PC-3 (cell line): ENCODE results near the gene PRKN. TPM values are rescaled to one million over a fixed set of nuclear protein-coding genes. Genes with fewer than 3 reads are reported as not detected.
A peak's percentile ranks its signal among the peaks of the same experiment; 100 is the strongest.

ENCODE experiments used
- ATAC-seq: fragments of 200-7000 bp; cut with Tn5 transposase; 2 replicates; pipeline ENCODE4 v1.9.1; 2020; ENCODE audit warnings: mild to moderate bottlenecking, moderate library complexity
- BruUV-seq: library from RNA; stranded (reverse); fragments of 400-500 nt; replicated peaks from 2 replicates; lab custom pipeline; 2021; lab: Mats Ljungman, UMichigan
- CTCF ChIA-PET: fragments of 300-600 bp; sonication (Branson Sonifier 250); formaldehyde crosslinking; loops from one replicate; lab custom pipeline; 2022; ENCODE audit warnings: antibody characterized with exemption; lab: Charles Lee
- POLR2A ChIA-PET: fragments of 300-600 bp; sonication (Branson Sonifier 250); formaldehyde crosslinking; loops from one replicate; lab custom pipeline; 2022; ENCODE audit warnings: antibody characterized with exemption; ENCODE audit not compliant: unreplicated experiment; lab: Charles Lee
- DNase-seq: peaks from one replicate; pipeline ENCODE4 v3.0.0-alpha.2; 2015
- H2AFZ ChIP-seq: fragments of 300-600 bp; sonication (generic); 2 replicates; pipeline ENCODE4 v1.6.0; 2016; ENCODE audit warnings: antibody characterized with exemption, low read length
- H3F3A ChIP-seq: fragments of 300-600 bp; sonication (generic); one replicate; pipeline ENCODE4 v1.6.0; 2017; ENCODE audit warnings: antibody characterized with exemption, low read length, control low read depth, mild to moderate bottlenecking; ENCODE audit not compliant: unreplicated experiment
- H3K27ac ChIP-seq: fragments of 300-600 bp; sonication (generic); 2 replicates; pipeline ENCODE4 v1.5.1; 2016; ENCODE audit warnings: mild to moderate bottlenecking, low read length
- H3K27me3 ChIP-seq: fragments of 300-600 bp; sonication (generic); 2 replicates; pipeline ENCODE4 v1.6.1; 2016; ENCODE audit warnings: low read length, mixed read lengths
- H3K36me3 ChIP-seq: fragments of 300-600 bp; sonication (generic); 2 replicates; pipeline ENCODE4 v1.6.1; 2016; ENCODE audit warnings: low read depth, mixed run types, low read length, mixed read lengths
- H3K4me1 ChIP-seq: fragments of 300-600 bp; sonication (generic); 2 replicates; pipeline ENCODE4 v1.5.1; 2016; ENCODE audit warnings: low read length; ENCODE audit not compliant: insufficient read depth
- H3K4me2 ChIP-seq: fragments of 300-600 bp; sonication (generic); 2 replicates; pipeline ENCODE4 v1.6.0; 2016; ENCODE audit warnings: low read length
- H3K4me3 ChIP-seq: fragments of 300-600 bp; sonication (generic); 2 replicates; pipeline ENCODE4 v1.5.1; 2016; ENCODE audit warnings: mild to moderate bottlenecking, low read length, mixed read lengths
- H3K79me2 ChIP-seq: fragments of 300-600 bp; sonication (generic); 2 replicates; pipeline ENCODE4 v1.6.1; 2017; ENCODE audit warnings: low read length, mixed read lengths
- H3K9ac ChIP-seq: fragments of 300-600 bp; sonication (generic); 2 replicates; pipeline ENCODE4 v1.6.0; 2016; ENCODE audit warnings: mild to moderate bottlenecking, low read length
- H3K9me2 ChIP-seq: fragments of 300-600 bp; sonication (generic); replicated peaks from 2 replicates; pipeline ENCODE4 v1.6.1; 2016; ENCODE audit warnings: mixed run types, low read length, mixed read lengths
- H3K9me3 ChIP-seq: fragments of 300-600 bp; sonication (generic); 2 replicates; pipeline ENCODE4 v1.6.1; 2016; ENCODE audit warnings: low read length, mixed read lengths
- H4K20me1 ChIP-seq: fragments of 300-600 bp; sonication (generic); 2 replicates; pipeline ENCODE4 v1.6.1; 2016; ENCODE audit warnings: low read length, mixed read lengths
- EZH2 ChIP-seq: fragments of 300-600 bp; sonication (generic); IDR thresholded peaks from one replicate; pipeline ENCODE4 v1.6.1; 2017; ENCODE audit warnings: antibody characterized with exemption, mild to moderate bottlenecking, low read length; ENCODE audit not compliant: unreplicated experiment
- EZH2phosphoT487 ChIP-seq: fragments of 300-600 bp; sonication (generic); IDR thresholded peaks from 2 replicates; pipeline ENCODE4 v1.6.1; 2018; ENCODE audit warnings: mild to moderate bottlenecking, antibody characterized with exemption, low read length, borderline replicate concordance
- intact Hi-C: fragments of 100-400 bp; cut with micrococcal nuclease; formaldehyde crosslinking; loops from 2 replicates; pipeline ENCODE4 v1.9.0; 2023
- total RNA-seq: library from RNA; depleted of rRNA; stranded (reverse); fragments of >200 nt; gene quantifications from 2 replicates; pipeline ENCODE4 v1.2.3, GENCODE V29; 2014
- TF ChIP-seq, protein P1 (sequence below): fragments of 300-600 bp; sonication (generic); conservative IDR thresholded peaks from 2 replicates; pipeline ENCODE4 v1.5.1; 2017; ENCODE audit warnings: antibody characterized with exemption, low read depth, mild to moderate bottlenecking, low read length

Gene PRKN
- total RNA-seq, 1 experiment from 2014 or later = not detected

DNA sequence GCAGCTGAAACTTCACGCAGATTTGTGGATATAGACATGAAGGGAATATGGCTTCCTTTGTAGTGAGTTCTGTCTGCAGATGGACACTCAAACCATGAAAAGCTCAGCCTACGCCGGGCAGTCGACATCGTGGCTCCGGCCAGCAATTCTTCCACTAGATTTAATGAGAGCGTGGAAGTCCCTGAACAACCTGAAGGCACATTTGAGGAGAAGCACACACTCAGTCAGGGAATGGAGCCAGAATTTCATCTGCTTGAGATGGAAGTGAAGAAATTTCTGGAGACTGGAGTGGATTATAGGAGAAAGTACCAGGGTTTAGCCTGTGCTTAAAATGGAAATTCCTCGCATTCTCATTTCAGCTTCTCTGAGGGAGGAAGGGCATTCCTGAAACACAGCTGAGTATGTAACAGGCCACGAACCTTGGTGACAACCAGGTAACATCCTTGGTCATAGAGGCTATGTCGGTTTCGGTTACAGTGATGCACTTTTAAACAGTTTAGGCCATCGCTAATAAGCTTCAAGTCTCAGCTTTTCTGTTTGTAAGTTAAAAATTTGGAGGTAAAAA is 1373.2 kb downstream of the PRKN start:
- Histone ChIP-seq H3F3A (no peaks in the 10 kb centered on the region), H4K20me1 (no peaks in the 10 kb centered on the region), H3K27ac (no peak overlapping the region), H3K9ac (no peak overlapping the region), H3K4me3 (no peak overlapping the region), H3K27me3 (no peaks in the 10 kb centered on the region), H2AFZ (no peak overlapping the region), H3K4me2 (no peak overlapping the region), H3K4me1 (no peaks in the 10 kb centered on the region), H3K36me3 (no peaks in the 10 kb centered on the region), H3K9me3 (no peaks in the 10 kb centered on the region), H3K9me2 (no peaks in the 10 kb centered on the region), H3K79me2 (no peaks in the 10 kb centered on the region)
- ATAC-seq (no peak), DNase-seq (no peak)
- no TSS peak for BruUV-seq
- CTCF ChIA-PET = no interaction called here
- no peak for TF ChIP-seq EZH2phosphoT487
- POLR2A ChIA-PET = no interaction called here
- intact Hi-C loops = no loop called here

DNA sequence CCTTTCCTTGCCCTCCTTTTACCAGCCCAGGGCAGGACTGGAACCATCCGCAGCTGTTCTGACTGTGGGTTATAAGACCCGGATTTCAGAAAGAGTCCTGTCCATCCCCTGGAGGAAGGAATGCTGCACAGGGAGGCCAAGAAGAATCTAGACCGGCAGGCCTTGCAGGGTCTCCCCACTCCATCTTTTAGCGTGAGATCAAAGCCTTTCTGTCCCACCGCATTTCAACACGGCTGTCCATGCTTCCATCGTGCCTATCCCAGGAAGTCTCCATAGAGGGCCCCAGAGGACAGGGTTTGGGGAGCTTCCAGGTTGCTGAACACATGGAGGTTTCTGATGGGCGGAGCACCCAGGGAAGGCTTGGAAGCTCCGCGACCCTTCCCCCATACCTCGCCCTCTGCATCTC is 1374.4 kb downstream of the PRKN start:
- Histone ChIP-seq H3K9me2 (no peaks in the 10 kb centered on the region), H3K27ac (no peak overlapping the region), H4K20me1 (no peaks in the 10 kb centered on the region), H3K4me1 (no peaks in the 10 kb centered on the region), H3K9ac (no peak overlapping the region), H3K9me3 (no peaks in the 10 kb centered on the region), H3F3A (no peaks in the 10 kb centered on the region), H3K4me2 (no peak overlapping the region), H3K36me3 (no peaks in the 10 kb centered on the region), H2AFZ (no peak overlapping the region), H3K4me3 (no peak overlapping the region), H3K27me3 (no peaks in the 10 kb centered on the region), H3K79me2 (no peaks in the 10 kb centered on the region)
- ATAC-seq (no peak), DNase-seq (peak; percentile 12)
- intact Hi-C loops = no loop called here
- CTCF ChIA-PET = no interaction called here
- TF ChIP-seq EZH2phosphoT487 = no peak
- no TSS peak for BruUV-seq
- POLR2A ChIA-PET = no interaction called here

DNA sequence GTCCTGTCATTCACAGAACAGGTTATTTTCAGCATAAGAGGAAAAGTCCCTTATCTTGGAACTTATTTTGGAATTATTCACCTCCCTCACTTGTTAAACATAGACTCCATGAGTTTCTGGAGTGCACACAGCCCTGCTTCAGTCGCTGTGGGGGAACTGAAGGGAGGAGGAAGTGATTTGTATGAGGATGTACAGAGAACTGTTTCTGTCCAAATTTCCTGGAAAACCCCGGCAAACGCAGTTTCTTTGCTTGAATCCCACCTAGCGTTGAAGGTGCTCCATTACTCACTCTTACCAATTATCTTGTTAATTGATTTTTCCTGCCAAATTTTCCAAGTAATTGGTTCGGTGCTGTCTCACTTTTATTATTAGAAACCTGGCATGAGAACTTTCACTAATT is 1375.7 kb downstream of the PRKN start:
- H3K9me3 ChIP-seq = no peaks in the 10 kb centered on the region
- no peak overlapping the region for H3K4me2 ChIP-seq
- H3K9me2 ChIP-seq = no peaks in the 10 kb centered on the region
- H3K79me2 ChIP-seq = no peaks in the 10 kb centered on the region
- POLR2A ChIA-PET = interaction anchor here (0.7 kb wide), 1 partner anchor 1560 kb away, joined by 3 read pairs; no protein-coding TSS in a partner anchor
- H2AFZ ChIP-seq = no peak overlapping the region
- H3K27me3 ChIP-seq = no peaks in the 10 kb centered on the region
- H3K4me3 ChIP-seq = no peak overlapping the region
- no peak overlapping the region for H3K27ac ChIP-seq
- H3K9ac ChIP-seq = no peak overlapping the region
- TF ChIP-seq EZH2phosphoT487 (no peak), EZH2 (no peak)
- TF ChIP-seq, protein P1, sequence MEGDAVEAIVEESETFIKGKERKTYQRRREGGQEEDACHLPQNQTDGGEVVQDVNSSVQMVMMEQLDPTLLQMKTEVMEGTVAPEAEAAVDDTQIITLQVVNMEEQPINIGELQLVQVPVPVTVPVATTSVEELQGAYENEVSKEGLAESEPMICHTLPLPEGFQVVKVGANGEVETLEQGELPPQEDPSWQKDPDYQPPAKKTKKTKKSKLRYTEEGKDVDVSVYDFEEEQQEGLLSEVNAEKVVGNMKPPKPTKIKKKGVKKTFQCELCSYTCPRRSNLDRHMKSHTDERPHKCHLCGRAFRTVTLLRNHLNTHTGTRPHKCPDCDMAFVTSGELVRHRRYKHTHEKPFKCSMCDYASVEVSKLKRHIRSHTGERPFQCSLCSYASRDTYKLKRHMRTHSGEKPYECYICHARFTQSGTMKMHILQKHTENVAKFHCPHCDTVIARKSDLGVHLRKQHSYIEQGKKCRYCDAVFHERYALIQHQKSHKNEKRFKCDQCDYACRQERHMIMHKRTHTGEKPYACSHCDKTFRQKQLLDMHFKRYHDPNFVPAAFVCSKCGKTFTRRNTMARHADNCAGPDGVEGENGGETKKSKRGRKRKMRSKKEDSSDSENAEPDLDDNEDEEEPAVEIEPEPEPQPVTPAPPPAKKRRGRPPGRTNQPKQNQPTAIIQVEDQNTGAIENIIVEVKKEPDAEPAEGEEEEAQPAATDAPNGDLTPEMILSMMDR = no peak
- intact Hi-C loops = no loop called here
- CTCF ChIA-PET = no interaction called here
- DNase-seq (no peak), ATAC-seq (no peak)
- H4K20me1 ChIP-seq = no peaks in the 10 kb centered on the region
- H3K36me3 ChIP-seq = no peaks in the 10 kb centered on the region
- no peaks in the 10 kb centered on the region for H3K4me1 ChIP-seq
- no peaks in the 10 kb centered on the region for H3F3A ChIP-seq
- no TSS peak for BruUV-seq

DNA sequence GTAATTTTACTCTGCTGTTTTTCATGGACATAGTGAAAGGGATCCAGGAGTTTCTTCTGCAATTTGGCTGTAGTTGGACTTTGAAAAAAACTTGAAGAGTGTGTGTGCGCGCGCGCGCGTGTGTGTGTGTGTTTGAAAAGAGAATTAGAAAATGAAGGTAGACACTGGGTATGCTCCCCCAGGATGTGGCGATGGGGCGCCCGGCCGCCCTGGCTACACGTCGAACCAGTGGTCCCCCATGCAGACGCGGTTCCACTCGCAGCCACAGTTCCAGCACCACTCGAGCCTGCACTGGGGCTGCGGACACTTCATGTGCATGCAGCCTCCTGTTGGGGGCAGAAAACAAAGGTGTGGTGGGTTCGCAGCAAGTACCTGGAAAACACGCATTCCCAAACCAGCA is 1377.7 kb downstream of the PRKN start:
- Histone ChIP-seq H2AFZ (no peak overlapping the region), H4K20me1 (no peaks in the 10 kb centered on the region), H3K4me1 (no peaks in the 10 kb centered on the region), H3K4me2 (no peak overlapping the region), H3K4me3 (no peak overlapping the region), H3K9me3 (no peaks in the 10 kb centered on the region), H3K36me3 (no peaks in the 10 kb centered on the region), H3K79me2 (no peaks in the 10 kb centered on the region), H3F3A (no peaks in the 10 kb centered on the region), H3K27ac (no peak overlapping the region), H3K9ac (no peak overlapping the region), H3K9me2 (no peaks in the 10 kb centered on the region), H3K27me3 (no peaks in the 10 kb centered on the region)
- no peak for TF ChIP-seq EZH2
- TF ChIP-seq, protein P1 = no peak
- no TSS peak for BruUV-seq
- ATAC-seq (no peak), DNase-seq (no peak)
- POLR2A ChIA-PET = no interaction called here
- CTCF ChIA-PET = no interaction called here
- intact Hi-C loops = no loop called here
